Esophagus muscularis mucosa (tissue), 4 donors: ENCODE results near the gene TMEM50B. TPM values are rescaled to one million over a fixed set of nuclear protein-coding genes. Genes with fewer than 3 reads are reported as not detected.
"Not testable (repeated sequence)": the region's sequence is repeated elsewhere in the genome, so short reads cannot be mapped to it uniquely, and the experiment has no call there.

Source experiments
- DNase-seq: peaks from one replicate; pipeline ENCODE4 v3.0.0-alpha.2; 2017; ENCODE audit errors: extremely low spot score
- H3K27ac ChIP-seq, 4 donors: fragments of 200-600 bp; sonication (generic); replicated peaks in 1 of 4; 1 replicate in 3 of 4; 2 replicates in 1 of 4; pipeline ENCODE4 v1.5.1; 2016 to 2019; ENCODE audit warnings: mild to moderate bottlenecking in 1 of 4
- H3K27me3 ChIP-seq, 4 donors: fragments of 200-600 bp; sonication (generic); one replicate each; pipeline versions ENCODE4 v1.5.1 to v1.6.0; 2016 to 2019
- H3K36me3 ChIP-seq, 4 donors: fragments of 200-600 bp; sonication (generic); one replicate each; pipeline ENCODE4 v1.5.1; 2016 to 2019
- H3K4me1 ChIP-seq, 4 donors: fragments of 200-600 bp; sonication (generic); one replicate each; pipeline ENCODE4 v1.5.1; 2016 to 2019
- H3K4me3 ChIP-seq, 4 donors: fragments of 200-600 bp; sonication (generic); 1 replicate in 2 of 4; 2 replicates in 2 of 4; pipeline ENCODE4 v1.5.1; 2016 to 2019; ENCODE audit warnings: mild to moderate bottlenecking in 4 of 4, moderate library complexity in 1 of 4
- H3K9me3 ChIP-seq, 4 donors: fragments of 200-600 bp; sonication (generic); 1 replicate in 3 of 4; 2 replicates in 1 of 4; pipeline ENCODE4 v1.5.1; 2016 to 2019
- EP300 ChIP-seq: sonication (generic); formaldehyde crosslinking; IDR thresholded peaks from one replicate; pipeline ENCODE4 v1.6.1; 2017; ENCODE audit warnings: antibody characterized with exemption
- POLR2A ChIP-seq: fragments of 450-650 bp; IDR thresholded peaks from one replicate; pipeline ENCODE4 v1.6.1; 2017; ENCODE audit warnings: antibody characterized with exemption, moderate library complexity, mild to moderate bottlenecking, low read depth
- POLR2AphosphoS5 ChIP-seq, 2 donors: sonication (generic); formaldehyde crosslinking; IDR thresholded peaks; one replicate each; pipeline ENCODE4 v1.6.1; 2017; ENCODE audit warnings: antibody characterized with exemption in 2 of 2
- WGBS: methylation state at CpG from one replicate; pipeline ENCODE4 v1.1.5; 2018; 5-methylcytosine and 5-hydroxymethylcytosine counted together
- intact Hi-C: fragments of 100-400 bp; cut with DNase I; formaldehyde crosslinking; loops from one replicate; pipeline ENCODE4 v1.15.1; 2023
- total RNA-seq, 4 donors: library from RNA; depleted of rRNA; stranded (reverse); fragments of >200 nt; gene quantifications; one replicate each; pipeline versions ENCODE4 v1.1.0 to v1.2.1, GENCODE V29; 2016
- TF ChIP-seq, protein P1 (sequence below), 3 experiments: fragments of 200-600 bp in 2 of 3; fragments of 450-650 bp in 1 of 3; sonication (generic) in 2 of 3; IDR thresholded peaks; one replicate each; pipeline ENCODE4 v1.5.1; 2017 to 2019; ENCODE audit warnings: antibody characterized with exemption in 3 of 3, mild to moderate bottlenecking in 2 of 3, moderate library complexity in 1 of 3

The TMEM50B gene
- total RNA-seq, 4 donors from 2014 or later, result 40.2 to 95.1 (median 67.2) TPM

DNA sequence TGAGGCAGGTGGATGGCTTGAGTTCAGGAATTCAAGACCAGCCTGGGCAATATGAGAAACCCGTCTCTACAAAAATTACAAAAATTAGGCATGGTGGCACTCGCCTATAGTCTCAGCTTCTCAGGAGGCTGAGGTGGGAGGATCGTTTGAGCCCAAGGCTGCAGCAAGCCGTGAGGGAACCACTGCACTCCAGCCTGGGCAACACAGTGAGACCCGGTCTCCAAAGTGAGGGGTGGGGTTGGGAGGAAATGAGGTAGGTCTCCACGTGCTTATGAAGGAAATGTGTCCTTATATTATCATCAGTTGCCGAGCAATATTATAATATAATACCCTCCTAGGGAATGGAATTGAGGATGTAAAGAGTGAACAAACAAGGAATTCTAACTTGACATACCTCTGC lies 2.7 kb downstream of the TMEM50B start:
- Histone ChIP-seq H3K36me3 (no peaks in the 10 kb centered on the region), H3K27me3 (no peaks in the 10 kb centered on the region), H3K9me3 (no peaks in the 10 kb centered on the region), H3K4me3 (no peak overlapping the region), H3K4me1 (peaks cover 19 to 32% (median 23%) of the 10 kb centered on the region in 4 donors), H3K27ac (no peak overlapping the region)
- TF ChIP-seq EP300 (no peak), POLR2A (no peak), POLR2AphosphoS5 (IDR thresholded peaks at IDR 0.05) (no peak)
- TF ChIP-seq, protein P1, sequence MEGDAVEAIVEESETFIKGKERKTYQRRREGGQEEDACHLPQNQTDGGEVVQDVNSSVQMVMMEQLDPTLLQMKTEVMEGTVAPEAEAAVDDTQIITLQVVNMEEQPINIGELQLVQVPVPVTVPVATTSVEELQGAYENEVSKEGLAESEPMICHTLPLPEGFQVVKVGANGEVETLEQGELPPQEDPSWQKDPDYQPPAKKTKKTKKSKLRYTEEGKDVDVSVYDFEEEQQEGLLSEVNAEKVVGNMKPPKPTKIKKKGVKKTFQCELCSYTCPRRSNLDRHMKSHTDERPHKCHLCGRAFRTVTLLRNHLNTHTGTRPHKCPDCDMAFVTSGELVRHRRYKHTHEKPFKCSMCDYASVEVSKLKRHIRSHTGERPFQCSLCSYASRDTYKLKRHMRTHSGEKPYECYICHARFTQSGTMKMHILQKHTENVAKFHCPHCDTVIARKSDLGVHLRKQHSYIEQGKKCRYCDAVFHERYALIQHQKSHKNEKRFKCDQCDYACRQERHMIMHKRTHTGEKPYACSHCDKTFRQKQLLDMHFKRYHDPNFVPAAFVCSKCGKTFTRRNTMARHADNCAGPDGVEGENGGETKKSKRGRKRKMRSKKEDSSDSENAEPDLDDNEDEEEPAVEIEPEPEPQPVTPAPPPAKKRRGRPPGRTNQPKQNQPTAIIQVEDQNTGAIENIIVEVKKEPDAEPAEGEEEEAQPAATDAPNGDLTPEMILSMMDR (IDR thresholded peaks at IDR 0.05), result no peak
- intact Hi-C loops, result no loop called here
- WGBS, result 86% methylated on average over 7 of the region's 7 CpGs
- DNase-seq, result no peak

DNA sequence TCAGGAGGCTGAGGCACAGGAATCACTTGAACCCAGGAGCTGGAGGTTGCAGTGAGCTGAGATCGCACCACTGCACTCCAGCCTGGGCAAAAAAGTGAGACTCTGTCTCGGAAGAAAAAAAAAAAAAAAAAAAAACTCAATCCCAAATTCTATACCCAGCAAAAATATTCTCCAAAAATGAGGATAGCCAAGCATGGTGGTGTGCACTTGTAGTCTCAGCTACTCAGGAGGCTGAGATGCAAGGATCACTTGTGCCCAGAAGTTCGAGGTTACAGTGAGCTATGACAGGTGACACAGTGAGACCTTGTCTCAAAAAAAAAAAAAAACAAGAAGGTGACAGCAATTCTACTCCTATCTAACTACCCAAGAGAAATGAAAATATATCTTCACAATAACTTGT lies 6.4 kb downstream of the TMEM50B start:
- no peaks in the 10 kb centered on the region for H3K36me3 ChIP-seq
- H3K9me3 ChIP-seq, result no peaks in the 10 kb centered on the region
- TF ChIP-seq, protein P1 (IDR thresholded peaks at IDR 0.05), result no peak
- no peak overlapping the region for H3K4me3 ChIP-seq
- H3K4me1 ChIP-seq, result peaks cover 7 to 21% (median 14%) of the 10 kb centered on the region in 4 donors
- intact Hi-C loops, result no loop called here
- no peak for DNase-seq
- H3K27ac ChIP-seq, result no peak overlapping the region
- WGBS, result 89% methylated on average over 3 of the region's 3 CpGs
- no peaks in the 10 kb centered on the region for H3K27me3 ChIP-seq

DNA sequence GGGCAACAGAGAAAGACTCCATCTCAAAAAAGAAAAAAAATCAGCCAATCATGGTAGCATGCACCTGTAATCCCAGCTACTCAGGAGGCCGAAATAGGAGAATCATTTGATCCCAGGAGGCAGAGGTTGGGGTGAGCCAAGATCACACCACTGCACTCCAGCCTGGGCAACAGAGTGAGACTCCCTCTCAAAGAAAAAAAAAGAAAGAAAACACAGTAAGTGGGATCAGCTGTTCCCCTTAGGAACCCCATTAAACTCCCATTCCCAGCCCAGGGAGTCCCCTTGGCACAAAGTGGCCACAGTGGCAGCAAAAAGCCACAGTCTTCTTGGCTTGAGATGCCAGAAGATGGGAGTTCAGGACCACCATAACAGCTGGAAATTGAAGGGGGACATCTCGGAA lies 9.1 kb downstream of the TMEM50B start:
- no peaks in the 10 kb centered on the region for H3K9me3 ChIP-seq
- WGBS, result 96% methylated on average over 2 of the region's 2 CpGs
- TF ChIP-seq EP300 (no peak), POLR2AphosphoS5 (IDR thresholded peaks at IDR 0.05) (no peak), POLR2A (no peak)
- TF ChIP-seq, protein P1 (IDR thresholded peaks at IDR 0.05), result no peak
- peaks cover 0 to 19% (median 6%) of the 10 kb centered on the region in 4 donors for H3K36me3 ChIP-seq
- H3K4me1 ChIP-seq, result peaks cover 0 to 5% (median 2%) of the 10 kb centered on the region in 4 donors
- H3K27ac ChIP-seq, result no peak overlapping the region
- no peaks in the 10 kb centered on the region for H3K27me3 ChIP-seq
- no peak overlapping the region for H3K4me3 ChIP-seq
- intact Hi-C loops, result no loop called here
- DNase-seq, result no peak

DNA sequence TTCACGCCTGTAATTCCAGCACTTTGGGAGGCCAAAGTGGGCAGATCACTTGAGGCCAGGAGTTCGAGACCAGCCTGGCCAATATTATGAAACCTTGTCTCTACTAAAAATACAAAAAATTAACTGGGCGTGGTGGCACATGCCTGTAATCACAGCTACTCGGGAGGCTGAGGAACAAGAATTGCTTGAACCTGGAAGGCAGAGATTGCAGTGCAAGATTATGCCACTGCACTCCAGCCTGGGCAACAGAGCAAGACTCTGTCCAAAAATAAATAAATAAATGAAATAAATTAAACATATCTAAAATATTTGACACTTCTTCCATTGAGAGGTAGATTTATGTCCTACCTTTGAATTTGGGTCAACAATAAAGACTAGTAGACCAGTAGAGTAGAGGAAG lies 10.6 kb downstream of the TMEM50B start:
- intact Hi-C loops, H3K9me3 ChIP-seq, DNase-seq, H3K27ac ChIP-seq, H3K4me1 ChIP-seq, H3K27me3 ChIP-seq, H3K4me3 ChIP-seq: not testable (repeated sequence)
- peaks cover 0 to 32% (median 13%) of the 10 kb centered on the region in 4 donors for H3K36me3 ChIP-seq
- WGBS, result 97% methylated on average over 4 of the region's 4 CpGs

DNA sequence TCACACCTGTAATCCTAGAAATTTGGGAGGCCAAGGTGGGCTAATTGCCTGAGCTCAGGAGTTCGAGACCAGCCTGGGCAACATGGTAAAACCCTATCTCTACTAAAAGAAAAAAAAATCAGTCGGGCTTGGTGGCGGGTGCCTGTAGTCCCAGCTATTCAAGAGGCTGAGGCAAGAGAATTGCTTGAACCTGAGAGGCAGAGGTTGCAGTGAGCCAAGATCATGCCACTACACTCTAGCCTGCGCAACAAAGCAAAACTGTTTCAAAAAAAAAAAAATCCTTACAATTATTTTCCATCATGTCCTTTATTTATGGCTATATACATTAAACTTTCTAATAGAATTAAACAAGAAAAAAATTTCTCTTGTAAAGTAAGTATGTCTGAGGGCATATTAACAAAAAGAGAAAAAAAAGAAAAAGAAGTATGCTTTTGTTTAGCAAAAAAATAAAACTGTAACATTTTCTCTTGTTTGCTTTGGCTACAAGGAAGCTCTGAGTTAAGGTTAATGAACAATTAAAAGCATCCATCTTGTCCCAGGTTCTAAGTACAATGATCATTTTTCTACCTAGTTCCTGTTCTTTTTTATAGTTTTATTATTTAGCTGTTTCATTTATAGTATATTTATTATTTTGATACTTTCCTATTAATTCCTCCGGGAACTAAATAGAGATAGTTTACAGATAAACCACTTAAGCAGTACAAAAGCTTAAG lies 18.1 kb downstream of the TMEM50B start:
- Histone ChIP-seq H3K4me3 (no peak overlapping the region), H3K27me3 (no peaks in the 10 kb centered on the region), H3K36me3 (peaks cover 15 to 83% (median 62%) of the 10 kb centered on the region in 4 donors), H3K4me1 (no peaks in the 10 kb centered on the region), H3K9me3 (no peaks in the 10 kb centered on the region), H3K27ac (no peak overlapping the region)
- no peak for DNase-seq
- intact Hi-C loops, result no loop called here
- TF ChIP-seq, protein P1 (IDR thresholded peaks at IDR 0.05), result no peak
- no peak for TF ChIP-seq POLR2A
- TF ChIP-seq EP300, result no peak
- TF ChIP-seq POLR2AphosphoS5 (IDR thresholded peaks at IDR 0.05), result no peak
- WGBS, result 94% methylated on average over 5 of the region's 5 CpGs
